H1 (cell line): ENCODE data around the gene SLC5A2. TPM values are rescaled to one million over a fixed set of nuclear protein-coding genes. Genes with fewer than 3 reads are reported as not detected.
A peak's percentile ranks its signal among the peaks of the same experiment; 100 is the strongest.
"Not testable (repeated sequence)": the region's sequence is repeated elsewhere in the genome, so short reads cannot be mapped to it uniquely, and the experiment has no call there.

Experiments
- CTCF ChIA-PET: fragments of 300-600 bp; sonication (Branson Sonifier 250); formaldehyde crosslinking; loops from one replicate; lab custom pipeline; 2021; ENCODE audit not compliant: partially characterized antibody; lab: Charles Lee
- POLR2A ChIA-PET: fragments of 300-600 bp; sonication (Branson Sonifier 250); formaldehyde crosslinking; loops from one replicate; lab custom pipeline; 2021; ENCODE audit warnings: inconsistent platforms; ENCODE audit not compliant: partially characterized antibody; lab: Charles Lee
- DNase-seq, 2 experiments: peaks; one replicate each; pipeline versions ENCODE4 v3.0.0 to v3.0.0-alpha.2; 2010 to 2022; ENCODE audit warnings: low spot score in 2 of 2, low read depth in 1 of 2, mixed read lengths in 1 of 2
- FAIRE-seq: peaks from 2 replicates; lab custom pipeline; 2011; peaks lifted over from hg19 to GRCh38; lab: Jason Lieb, UNC
- H2AFZ ChIP-seq: 2 replicates; pipeline ENCODE4 v1.8.1; 2012; ENCODE audit warnings: low read length, inconsistent platforms
- H2AK5ac ChIP-seq: 2 replicates; pipeline ENCODE4 v1.6.1; 2013; ENCODE audit warnings: low read depth, low read length
- H2BK120ac ChIP-seq: replicated peaks from 2 replicates; pipeline ENCODE3; 2013; ENCODE audit warnings: low read depth, low read length, inconsistent platforms
- H2BK12ac ChIP-seq: 2 replicates; pipeline ENCODE4 v1.6.1; 2013; ENCODE audit warnings: low read depth, low read length
- H2BK15ac ChIP-seq: 2 replicates; pipeline ENCODE4 v1.6.1; 2013; ENCODE audit warnings: low read length
- H2BK20ac ChIP-seq: 2 replicates; pipeline ENCODE4 v1.6.1; 2013; ENCODE audit warnings: low read length
- H2BK5ac ChIP-seq: 2 replicates; pipeline ENCODE4 v1.6.1; 2013; ENCODE audit warnings: low read depth, low read length
- H3K14ac ChIP-seq: 2 replicates; pipeline ENCODE4 v1.6.1; 2013; ENCODE audit warnings: inconsistent platforms; ENCODE audit not compliant: insufficient read length
- H3K18ac ChIP-seq: 2 replicates; pipeline ENCODE4 v1.6.1; 2013; ENCODE audit warnings: low read length; ENCODE audit errors: extremely low read depth
- H3K23ac ChIP-seq: 2 replicates; pipeline ENCODE4 v1.6.1; 2013; ENCODE audit warnings: inconsistent platforms; ENCODE audit not compliant: insufficient read length
- H3K23me2 ChIP-seq: 2 replicates; pipeline ENCODE4 v1.6.1; 2013; ENCODE audit warnings: low read depth, low read length
- H3K27ac ChIP-seq: 2 replicates; pipeline ENCODE4 v1.6.1; 2011; ENCODE audit warnings: low read depth, low read length, inconsistent platforms
- H3K27me3 ChIP-seq, 4 experiments: replicated peaks in 1 of 4; 1 replicate in 1 of 4; 2 replicates in 3 of 4; pipeline versions ENCODE4 v1.6.1 to v1.8.1; 2011 to 2013; ENCODE audit warnings: low read length in 3 of 4, mild to moderate bottlenecking in 3 of 4, inconsistent platforms in 2 of 4, mixed read lengths in 2 of 4, moderate library complexity in 1 of 4; ENCODE audit not compliant: control insufficient read depth in 3 of 4, insufficient read depth in 3 of 4; ENCODE audit errors: extremely low read depth in 1 of 4
- H3K36me3 ChIP-seq, 4 experiments: 2 replicates each; pipeline versions ENCODE4 v1.6.1 to v1.8.1; 2011 to 2013; ENCODE audit warnings: mild to moderate bottlenecking in 4 of 4, low read length in 3 of 4, moderate library complexity in 2 of 4, control low read depth in 1 of 4, inconsistent platforms in 1 of 4; ENCODE audit not compliant: insufficient read depth in 4 of 4, control insufficient read depth in 2 of 4
- H3K4ac ChIP-seq: replicated peaks from 2 replicates; pipeline ENCODE3; 2013; ENCODE audit warnings: low read length, low read depth, mixed read lengths, inconsistent platforms; ENCODE audit not compliant: insufficient read length
- H3K4me1 ChIP-seq, 4 experiments: replicated peaks in 1 of 4; 1 replicate in 1 of 4; 2 replicates in 3 of 4; pipeline versions ENCODE4 v1.6.1 to v1.8.1; 2011 to 2013; ENCODE audit warnings: low read length in 3 of 4, inconsistent platforms in 2 of 4, mixed read lengths in 1 of 4; ENCODE audit not compliant: insufficient read depth in 4 of 4, control insufficient read depth in 3 of 4
- H3K4me2 ChIP-seq, 2 experiments: 2 replicates each; pipeline versions ENCODE4 v1.6.1 to v1.8.1; 2011 to 2013; ENCODE audit warnings: low read depth in 2 of 2, low read length in 2 of 2, control low read depth in 1 of 2, inconsistent platforms in 1 of 2, mild to moderate bottlenecking in 1 of 2; ENCODE audit not compliant: insufficient read depth in 1 of 2
- H3K4me3 ChIP-seq, 4 experiments: fragments of 200-600, 300-600 bp in 1 of 4; sonication (generic), shearing (Covaris generic), sonication (Bioruptor Twin) in 1 of 4; 2 replicates each; pipeline versions ENCODE4 v1.5.1 to v1.8.1; 2011 to 2016; ENCODE audit warnings: low read length in 4 of 4, low read depth in 3 of 4, control low read depth in 2 of 4, inconsistent platforms in 2 of 4, mild to moderate bottlenecking in 2 of 4, mixed read lengths in 1 of 4, moderate library complexity in 1 of 4; ENCODE audit not compliant: insufficient read depth in 2 of 4; ENCODE audit errors: extremely low read depth in 1 of 4
- H3K56ac ChIP-seq: replicated peaks from 2 replicates; pipeline ENCODE3; 2013; ENCODE audit warnings: low read depth, mild to moderate bottlenecking, mixed read lengths, low read length, inconsistent platforms; ENCODE audit not compliant: insufficient read length
- H3K79me1 ChIP-seq: 2 replicates; pipeline ENCODE4 v1.6.1; 2013; ENCODE audit warnings: low read depth, low read length, control low read depth
- H3K79me2 ChIP-seq, 2 experiments: 2 replicates each; pipeline versions ENCODE4 v1.6.1 to v1.8.1; 2012 to 2013; ENCODE audit warnings: low read length in 2 of 2, mild to moderate bottlenecking in 2 of 2, inconsistent platforms in 1 of 2; ENCODE audit not compliant: insufficient read depth in 2 of 2, control insufficient read depth in 1 of 2
- H3K9ac ChIP-seq, 4 experiments: replicated peaks in 1 of 4; 1 replicate in 1 of 4; 2 replicates in 3 of 4; pipeline versions ENCODE4 v1.6.1 to v1.8.1; 2011 to 2013; ENCODE audit warnings: low read depth in 3 of 4, low read length in 3 of 4, control low read depth in 2 of 4, mild to moderate bottlenecking in 2 of 4, moderate library complexity in 2 of 4, inconsistent platforms in 1 of 4; ENCODE audit errors: extremely low read depth in 1 of 4
- H3K9me3 ChIP-seq, 2 experiments: 2 replicates each; pipeline versions ENCODE4 v1.6.1 to v1.8.1; 2012 to 2013; ENCODE audit warnings: mild to moderate bottlenecking in 2 of 2, moderate library complexity in 2 of 2, control low read depth in 1 of 2, inconsistent platforms in 1 of 2, low read depth in 1 of 2, low read length in 1 of 2, mixed read lengths in 1 of 2; ENCODE audit not compliant: insufficient read depth in 2 of 2
- H4K20me1 ChIP-seq, 2 experiments: replicated peaks in 1 of 2; 2 replicates each; pipeline versions ENCODE3 to v1.8.1; 2011 to 2013; ENCODE audit warnings: inconsistent platforms in 2 of 2, low read length in 2 of 2, mild to moderate bottlenecking in 1 of 2; ENCODE audit not compliant: insufficient read depth in 2 of 2, control insufficient read depth in 1 of 2
- H4K5ac ChIP-seq: 2 replicates; pipeline ENCODE4 v1.6.1; 2013; ENCODE audit warnings: low read length, low read depth, mixed read lengths, inconsistent platforms; ENCODE audit not compliant: insufficient read length
- H4K8ac ChIP-seq: 2 replicates; pipeline ENCODE4 v1.8.0; 2013; ENCODE audit warnings: mild to moderate bottlenecking, moderate library complexity, low read length, inconsistent platforms; ENCODE audit not compliant: insufficient read depth; ENCODE audit errors: extremely low read depth
- H4K91ac ChIP-seq: replicated peaks from 2 replicates; pipeline ENCODE3; 2013; ENCODE audit warnings: low read length, mixed read lengths, inconsistent platforms; ENCODE audit not compliant: insufficient read length
- WGBS, 2 experiments: shearing (Covaris generic) in 1 of 2; methylation state at CpG; one replicate each; pipeline versions ENCODE4 v1.1.6 to v1.1.7; 2013 to 2015; ENCODE audit warnings: low lambda C conversion rate in 2 of 2, mixed read lengths in 2 of 2, inconsistent platforms in 1 of 2, low coverage in 1 of 2, missing lambda C conversion rate in 1 of 2; ENCODE audit not compliant: insufficient replicate concordance in 2 of 2, insufficient coverage in 1 of 2, insufficient read length in 1 of 2; ENCODE audit errors: extremely low coverage in 1 of 2, missing lambda C conversion rate in 1 of 2; 5-methylcytosine and 5-hydroxymethylcytosine counted together
- polyA plus RNA-seq, 7 experiments: library from polyadenylated mRNA; depleted of rRNA in 3 of 7; stranded (reverse) in 5 of 7; unstranded in 2 of 7; fragments of >200 nt in 5 of 7; fragments of 200-250 nt in 2 of 7; gene quantifications; 1 replicate in 5 of 7; 2 replicates in 1 of 7; 4 replicates in 1 of 7; pipeline versions ENCODE4 v1.2.1 to v1.2.3, GENCODE V29; 2011 to 2013; ENCODE audit warnings: missing spikeins in 2 of 7, mixed read lengths in 2 of 7
- total RNA-seq: library from RNA; stranded (reverse); fragmentation: NEBNext Ultra II Directional; extraction: Animal tissue kit (Norgen Biotek cat#: 25700); gene quantifications from 2 replicates; pipeline ENCODE4 v1.2.1, GENCODE V29; 2021

The SLC5A2 gene
- total and polyA plus RNA-seq, 2 of the 8 experiments (the other 6 are each of a cell fraction or from before 2014, with no cell fraction given): 0.56 to 4.4 TPM

DNA sequence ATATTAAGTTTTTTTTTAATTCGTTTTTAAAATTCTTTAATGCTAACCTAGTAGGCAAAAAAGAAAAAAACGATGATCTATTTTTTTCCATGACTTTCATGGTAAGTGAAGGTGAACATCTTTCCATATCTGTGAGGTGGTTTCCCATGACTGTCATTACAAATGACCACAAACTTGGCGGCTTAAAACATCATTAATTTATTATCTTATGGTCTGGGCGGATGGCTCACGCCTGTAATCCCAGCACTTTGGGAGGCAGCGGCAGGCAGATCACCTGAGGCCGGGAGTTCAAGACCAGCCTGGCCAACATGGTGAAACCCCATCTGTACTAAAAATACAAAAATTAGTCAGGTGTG is 55.3 kb downstream of the SLC5A2 start:
- POLR2A ChIA-PET: interaction anchor here (1.4 kb wide), 1 partner anchor 30 kb away, joined by 5 read pairs; the partner anchor contains the start of gene RUSF1
- H3K23ac ChIP-seq, H3K14ac ChIP-seq, H2BK5ac ChIP-seq, H2AK5ac ChIP-seq, CTCF ChIA-PET, H3K4me1 ChIP-seq, DNase-seq, H4K20me1 ChIP-seq, H3K18ac ChIP-seq, H3K79me2 ChIP-seq, H2BK12ac ChIP-seq, H3K4me3 ChIP-seq, H3K79me1 ChIP-seq, H3K27me3 ChIP-seq, H3K56ac ChIP-seq, FAIRE-seq, H2BK120ac ChIP-seq, H3K36me3 ChIP-seq, H4K5ac ChIP-seq, H3K27ac ChIP-seq, H2AFZ ChIP-seq, H4K8ac ChIP-seq, H2BK20ac ChIP-seq, H4K91ac ChIP-seq, H2BK15ac ChIP-seq, H3K4ac ChIP-seq, H3K9ac ChIP-seq, H3K23me2 ChIP-seq: not testable (repeated sequence)
- peaks cover 19 to 23% of the 10 kb centered on the region in 2 experiments for H3K9me3 ChIP-seq
- H3K4me2 ChIP-seq: peak overlapping the region in 1 of 2 experiments; percentile 39; a peak in 1 of 4 replicates
- WGBS, 2 experiments: 78% methylated on average over 7 of the region's 7 CpGs; no CpG with 5 or more reads in 1 of the 2 experiments

DNA sequence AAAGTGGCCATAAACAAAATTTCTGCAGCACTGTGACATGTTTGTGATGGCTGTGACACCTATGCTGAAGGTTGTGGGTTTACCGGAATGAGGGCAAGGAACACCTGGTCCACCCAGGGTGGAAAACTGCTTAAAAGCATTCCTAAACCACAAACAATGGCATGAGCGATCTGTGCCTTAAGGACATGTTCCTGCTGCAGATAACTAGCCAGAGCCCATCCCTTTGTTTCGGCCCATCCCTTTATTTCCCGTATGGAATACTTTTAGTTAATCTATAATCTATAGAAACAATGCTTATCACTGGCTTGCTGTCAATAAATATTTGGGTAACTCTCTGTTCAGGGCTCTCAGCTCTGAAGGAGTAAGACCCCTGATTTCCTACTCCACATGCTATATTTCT is 56.8 kb downstream of the SLC5A2 start:
- H3K4me2 ChIP-seq, H3K18ac ChIP-seq, H3K23ac ChIP-seq, DNase-seq, H2BK120ac ChIP-seq, H4K8ac ChIP-seq, FAIRE-seq, H3K9ac ChIP-seq, H2AFZ ChIP-seq, H4K5ac ChIP-seq, H4K91ac ChIP-seq, POLR2A ChIA-PET, H3K56ac ChIP-seq, H3K4ac ChIP-seq, H2BK12ac ChIP-seq, H2AK5ac ChIP-seq, H3K14ac ChIP-seq, H3K79me2 ChIP-seq, H2BK15ac ChIP-seq, H3K27ac ChIP-seq, H2BK20ac ChIP-seq, H3K4me1 ChIP-seq, CTCF ChIA-PET, H2BK5ac ChIP-seq, H3K36me3 ChIP-seq, H3K79me1 ChIP-seq, H3K27me3 ChIP-seq, H3K4me3 ChIP-seq, H3K23me2 ChIP-seq, H4K20me1 ChIP-seq: not testable (repeated sequence)
- WGBS, 2 experiments: 71% methylated on average over 4 of the region's 4 CpGs; no CpG with 5 or more reads in 1 of the 2 experiments
- H3K9me3 ChIP-seq: peaks cover 28 to 31% of the 10 kb centered on the region in 2 experiments
